Measurements from ENCODE around the gene PRKAB1.

Gene PRKAB1

DNA sequence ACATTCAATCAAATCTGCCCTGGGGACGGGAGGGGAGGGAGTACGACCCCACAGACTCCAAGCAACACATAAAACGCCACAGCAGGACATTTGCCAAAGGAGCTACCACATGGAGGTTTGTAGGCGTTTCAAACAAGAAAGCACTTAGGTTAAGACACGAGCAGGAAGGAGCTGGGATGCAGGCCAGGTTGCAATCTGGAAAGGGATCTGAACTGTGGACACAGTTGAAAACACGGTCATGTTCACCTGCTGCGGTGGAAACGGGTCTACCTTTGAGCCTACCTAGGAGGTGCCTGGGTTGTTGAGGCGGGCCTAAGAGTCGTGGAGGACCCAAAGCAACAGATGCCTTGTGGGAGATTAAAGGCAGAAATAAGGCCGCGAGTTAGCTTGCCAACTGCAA lies 18.4 kb downstream of the PRKAB1 start:
- DNase-seq (ENCODE audit: low read depth, low spot score), result no peak
- in situ Hi-C loops (cut with HindIII; ENCODE audit: low sequenced_read_pairs), result no loop called here
- H3K4me3 ChIP-seq (ENCODE audit: low read depth, low read length), result no peak overlapping the region
- TF ChIP-seq CTCF (IDR thresholded peaks at IDR 0.05; ENCODE audit: low read depth, low read length), result no peak

DNA sequence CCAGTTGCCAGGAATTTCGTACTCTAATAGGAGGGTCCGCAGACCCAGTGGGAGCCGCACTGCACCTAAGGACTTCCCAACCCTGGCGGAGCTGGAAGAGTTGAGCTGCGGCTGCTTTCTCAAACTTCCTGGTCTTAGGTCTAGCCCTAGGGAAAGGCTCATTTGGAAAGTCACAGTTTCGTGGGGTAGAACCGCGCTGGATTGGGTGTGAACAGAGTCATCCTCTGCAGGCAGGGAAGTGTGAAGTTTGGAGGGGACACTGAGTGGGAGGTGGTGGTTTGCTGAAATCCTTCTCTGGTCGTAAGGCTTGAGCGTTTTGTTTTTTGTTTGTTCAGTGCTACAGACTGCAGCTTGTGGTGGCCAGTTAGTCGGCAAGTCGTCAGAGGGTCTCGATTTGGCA lies 18.8 kb downstream of the PRKAB1 start:
- DNase-seq (ENCODE audit: low read depth, low spot score), result no peak
- in situ Hi-C loops (cut with HindIII; ENCODE audit: low sequenced_read_pairs), result no loop called here
- TF ChIP-seq CTCF (IDR thresholded peaks at IDR 0.05; ENCODE audit: low read depth, low read length), result no peak
- H3K4me3 ChIP-seq (ENCODE audit: low read depth, low read length), result no peak overlapping the region

GRCh38 chr12:119687406-119687805 lies 19.5 kb downstream of the PRKAB1 start:
- DNase-seq (ENCODE audit: low read depth, low spot score), result no peak
- TF ChIP-seq CTCF (IDR thresholded peaks at IDR 0.05; ENCODE audit: low read depth, low read length), result no peak
- H3K4me3 ChIP-seq (ENCODE audit: low read depth, low read length), result no peak overlapping the region
- in situ Hi-C loops (cut with HindIII; ENCODE audit: low sequenced_read_pairs), result no loop called here

GRCh38 chr12:119687879-119688278 lies 19.9 kb downstream of the PRKAB1 start:
- H3K4me3 ChIP-seq (ENCODE audit: low read depth, low read length), result no peak overlapping the region
- in situ Hi-C loops (cut with HindIII; ENCODE audit: low sequenced_read_pairs), result no loop called here
- TF ChIP-seq CTCF (IDR thresholded peaks at IDR 0.05; ENCODE audit: low read depth, low read length), result no peak
- no peak for DNase-seq (ENCODE audit: low read depth, low spot score)

- no peak for TF ChIP-seq CTCF (IDR thresholded peaks at IDR 0.05; ENCODE audit: low read depth, low read length)
- no peak overlapping the region for H3K4me3 ChIP-seq (ENCODE audit: low read depth, low read length)
- in situ Hi-C loops (cut with HindIII; ENCODE audit: low sequenced_read_pairs), result no loop called here
- DNase-seq (ENCODE audit: low read depth, low spot score), result no peak
Measured at GRCh38 chr12:119689935-119690500, 22.1 kb downstream of the PRKAB1 start.

DNA sequence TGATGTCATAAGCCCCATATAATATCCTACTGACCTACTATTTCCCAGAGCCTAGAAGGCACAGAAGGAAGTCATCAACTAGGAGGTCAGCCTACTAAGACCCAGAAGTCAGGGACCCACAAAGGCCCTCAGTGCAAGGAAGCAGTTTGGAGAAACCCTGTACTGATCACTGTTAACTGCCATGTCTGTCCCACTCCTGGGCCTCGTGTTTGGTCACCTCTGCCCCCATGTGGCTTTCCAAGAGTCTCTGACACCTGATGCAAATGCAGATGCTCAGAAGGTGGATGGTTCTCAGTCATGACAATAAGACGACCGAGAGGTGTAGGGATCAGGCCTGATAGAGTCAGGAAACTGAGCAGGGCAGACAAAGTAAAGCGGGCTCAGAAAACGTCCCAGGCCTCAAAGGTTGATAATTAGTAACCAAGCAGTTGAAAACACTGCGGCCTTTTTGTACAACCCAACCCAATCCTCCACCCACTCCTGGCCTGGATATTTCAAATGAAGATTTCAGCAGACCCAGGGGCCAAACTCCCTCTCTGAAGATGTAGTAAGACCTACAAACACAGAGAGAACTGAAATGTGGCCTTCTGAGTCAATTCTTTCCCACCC lies 23.4 kb downstream of the PRKAB1 start:
- TF ChIP-seq CTCF (IDR thresholded peaks at IDR 0.05; ENCODE audit: low read depth, low read length), result no peak
- no peak for DNase-seq (ENCODE audit: low read depth, low spot score)
- in situ Hi-C loops (cut with HindIII; ENCODE audit: low sequenced_read_pairs), result no loop called here
- H3K4me3 ChIP-seq (ENCODE audit: low read depth, low read length), result no peak overlapping the region

Measured in astrocyte of the spinal cord (primary cell).